HG03280 (cell line): Measurements from ENCODE around the gene TMEM171.

Source experiments
- ATAC-seq: cut with Tn5 transposase; IDR thresholded peaks from one replicate; pipeline ENCODE4 v1.9.1; 2021; ENCODE audit warnings: mild to moderate bottlenecking, moderate library complexity; ENCODE audit not compliant: unreplicated experiment

Gene TMEM171, protein sequence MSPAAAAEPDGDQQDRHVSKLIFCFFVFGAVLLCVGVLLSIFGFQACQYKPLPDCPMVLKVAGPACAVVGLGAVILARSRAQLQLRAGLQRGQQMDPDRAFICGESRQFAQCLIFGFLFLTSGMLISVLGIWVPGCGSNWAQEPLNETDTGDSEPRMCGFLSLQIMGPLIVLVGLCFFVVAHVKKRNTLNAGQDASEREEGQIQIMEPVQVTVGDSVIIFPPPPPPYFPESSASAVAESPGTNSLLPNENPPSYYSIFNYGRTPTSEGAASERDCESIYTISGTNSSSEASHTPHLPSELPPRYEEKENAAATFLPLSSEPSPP

DNA sequence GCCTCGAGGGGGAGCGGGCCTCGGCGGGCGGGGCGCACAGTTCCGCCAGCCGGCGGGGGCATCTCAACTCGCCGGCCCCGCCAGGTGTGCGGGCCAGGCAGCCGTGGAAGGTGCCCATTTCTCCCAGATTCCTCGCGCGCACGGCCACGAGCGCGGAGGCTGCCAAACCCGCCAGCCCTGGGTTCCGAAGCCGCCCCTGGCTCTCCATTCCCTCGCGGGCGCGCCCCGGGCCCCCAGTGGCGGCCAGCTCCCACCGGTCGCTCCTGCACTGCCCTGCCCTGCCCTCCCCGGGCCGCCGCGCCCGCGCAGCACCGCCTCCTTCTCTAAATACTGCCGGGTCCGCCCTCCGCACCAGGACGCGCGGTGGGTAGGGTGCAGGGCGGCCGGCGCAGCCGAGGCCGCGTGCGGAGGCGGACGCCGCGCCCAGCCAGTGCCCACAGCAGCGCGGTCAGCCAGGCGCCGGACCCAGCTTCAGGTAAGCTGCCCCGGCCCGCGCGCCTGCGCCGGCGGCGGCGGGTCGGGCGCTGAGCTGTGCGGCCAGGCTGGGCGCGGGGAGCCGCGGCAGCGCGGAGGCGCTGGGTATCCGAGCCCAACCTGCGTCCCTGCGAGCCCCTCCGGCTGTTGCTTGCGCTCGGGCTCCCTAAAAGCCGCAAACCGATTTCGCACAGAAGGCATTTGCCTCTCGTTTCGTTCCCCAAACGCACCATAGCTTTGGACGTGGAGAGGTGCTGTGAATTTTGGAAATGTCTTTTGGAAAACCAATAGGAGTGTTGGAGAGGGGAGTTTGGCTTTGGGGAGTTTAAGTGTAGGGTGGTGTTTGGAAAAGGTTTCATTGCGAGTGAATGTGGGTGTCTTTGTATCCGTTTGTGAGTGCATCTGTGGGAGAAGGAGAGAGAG is at the start of gene TMEM171:
Gene TMEM171, plus strand, starts transcription at position 354 of the 897 bp plus-strand sequence. CDS start 2,799 bp downstream, outside the sequence.
- no peak for ATAC-seq

DNA sequence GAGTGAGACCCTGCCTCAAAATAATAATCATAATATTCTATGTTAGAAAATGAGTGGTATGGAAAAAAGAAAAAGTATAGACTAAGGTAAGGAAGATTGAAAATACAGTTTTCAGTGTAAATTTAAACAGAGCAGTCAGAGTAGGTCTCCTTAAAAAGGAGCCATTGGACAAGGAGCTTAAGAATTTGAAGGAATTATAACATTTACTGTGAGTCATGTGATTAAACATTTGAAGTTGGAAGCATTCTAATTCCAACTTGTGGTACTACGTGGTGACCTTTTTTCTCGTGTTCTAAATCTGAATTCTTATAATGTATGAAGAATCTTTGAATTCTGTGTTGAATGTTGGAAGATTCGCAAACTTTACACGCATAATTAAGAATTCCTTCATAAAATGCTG is 39.3 kb upstream of the TMEM171 start:
- no peak for ATAC-seq

DNA sequence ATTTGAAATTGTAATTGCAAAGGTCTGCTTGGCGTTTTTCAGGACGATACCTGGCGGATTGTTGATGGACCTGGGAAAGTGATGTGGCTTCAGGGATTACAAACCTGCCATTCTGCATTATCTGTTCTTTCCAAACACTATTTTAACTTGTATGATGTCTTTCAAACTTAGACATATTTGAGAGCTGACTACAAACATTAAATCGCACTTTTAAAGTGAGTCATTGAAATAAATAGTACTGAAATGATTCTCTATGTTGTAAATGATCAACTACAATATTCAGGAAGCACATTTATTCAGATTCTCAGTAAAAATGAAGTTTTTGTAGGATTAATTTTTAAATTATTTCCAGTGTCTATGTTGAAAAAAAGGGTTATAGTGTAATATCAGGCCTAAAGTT is 32.3 kb upstream of the TMEM171 start:
- no peak for ATAC-seq

DNA sequence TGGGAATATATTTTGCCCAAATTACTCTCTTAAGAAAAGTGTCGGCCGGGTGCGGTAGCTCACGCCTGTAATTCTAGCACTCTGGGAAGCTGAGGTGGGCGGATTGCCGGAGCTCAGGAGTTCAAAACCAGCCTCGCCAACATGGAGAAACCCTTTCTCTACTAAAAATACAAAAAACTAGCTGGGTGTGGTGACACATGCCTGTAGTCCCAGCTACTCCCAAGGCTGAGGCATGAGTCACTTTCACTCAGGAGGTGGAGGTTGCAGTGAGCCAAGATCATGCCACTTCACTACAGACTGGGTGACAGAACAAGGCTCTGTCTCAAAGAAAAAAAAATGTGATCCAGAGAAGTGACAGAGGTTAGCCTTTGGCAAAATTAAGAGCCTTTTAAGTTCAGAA is 26.4 kb upstream of the TMEM171 start:
- no peak for ATAC-seq

DNA sequence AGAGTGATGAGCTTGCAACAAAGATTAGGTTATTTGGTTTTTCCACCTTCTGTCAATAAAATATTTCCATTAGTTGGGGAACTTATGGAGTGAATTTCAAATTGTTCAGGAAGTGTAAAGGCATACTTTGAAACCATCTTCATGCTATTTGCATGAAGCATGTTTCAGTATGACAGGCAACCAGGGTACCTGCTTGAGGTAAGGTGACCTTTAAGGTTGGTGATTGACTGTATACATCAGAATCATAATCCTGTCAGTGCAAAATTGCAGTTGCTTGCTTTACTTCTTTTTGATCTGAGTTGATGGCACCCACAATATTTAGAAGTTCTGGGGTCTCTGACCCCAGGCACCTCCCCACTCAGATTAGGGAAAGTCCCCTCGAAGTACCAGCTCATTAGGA is 26.0 kb upstream of the TMEM171 start:
- no peak for ATAC-seq

DNA sequence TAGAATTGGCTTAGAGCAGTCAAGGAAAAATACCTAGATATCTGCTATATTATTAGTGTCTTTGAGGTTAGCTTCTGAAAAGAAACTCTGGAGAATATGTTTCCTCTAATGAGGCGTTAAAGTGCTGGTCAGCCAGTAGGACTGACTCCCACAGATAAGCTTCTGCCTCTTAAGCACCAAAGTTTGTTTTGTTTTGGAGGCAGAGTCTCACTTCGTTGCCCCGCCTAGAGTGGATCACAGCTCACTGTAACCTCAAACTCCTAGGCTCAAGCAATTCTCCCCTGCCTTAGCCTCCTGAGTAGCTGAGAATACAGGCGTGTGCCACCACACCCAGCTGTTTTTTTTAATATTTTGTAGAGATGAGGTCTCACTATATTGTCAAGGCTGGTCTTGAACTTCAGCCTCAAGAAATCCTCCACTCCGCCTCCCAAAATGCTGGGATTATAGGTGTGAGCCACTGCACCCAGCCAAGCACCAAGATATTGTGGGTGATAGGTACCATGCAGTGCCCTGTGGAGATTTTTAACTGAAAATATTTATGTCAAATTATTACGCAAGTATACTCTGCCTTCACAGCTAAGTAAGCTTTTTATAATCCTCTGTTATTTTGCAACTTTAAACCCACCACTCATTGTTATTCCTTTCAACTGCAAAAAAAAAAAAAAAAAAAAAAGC is 24.7 kb upstream of the TMEM171 start:
- ATAC-seq, result no peak

DNA sequence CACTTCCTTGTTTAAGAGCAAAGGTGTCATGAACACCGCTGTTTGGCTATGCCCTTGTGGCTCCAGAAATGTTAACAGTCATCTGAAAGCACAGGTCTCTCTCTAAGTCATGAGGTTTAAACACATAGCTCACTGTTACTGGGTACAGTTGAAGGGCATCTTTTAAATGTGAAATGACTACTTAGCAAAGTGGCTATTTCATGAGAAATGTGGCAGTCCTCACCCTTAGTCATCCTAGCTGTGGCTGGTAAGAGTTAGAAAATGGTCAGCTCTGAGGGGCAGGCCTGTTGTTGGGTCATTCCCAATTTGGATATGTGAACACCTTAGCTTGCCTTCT is 24.2 kb upstream of the TMEM171 start:
- no peak for ATAC-seq

DNA sequence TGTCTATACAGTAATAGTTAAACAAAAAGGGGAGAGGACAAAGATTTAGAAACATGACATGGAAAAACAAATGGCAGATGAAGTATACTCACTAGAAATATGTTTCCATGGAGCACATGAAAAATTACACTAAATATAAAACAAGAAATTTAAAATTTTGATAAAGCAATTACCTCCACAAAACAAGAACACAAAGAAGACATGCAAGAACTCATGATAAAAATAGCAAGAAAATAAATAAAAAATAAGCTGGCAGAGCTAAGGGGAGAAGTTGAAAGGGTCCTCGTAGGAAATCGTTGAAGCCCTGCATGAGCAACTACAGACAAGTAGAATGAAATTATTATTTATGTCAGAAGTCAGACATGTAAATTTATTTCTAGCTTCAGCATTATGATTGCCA is 22.6 kb upstream of the TMEM171 start:
- no peak for ATAC-seq

DNA sequence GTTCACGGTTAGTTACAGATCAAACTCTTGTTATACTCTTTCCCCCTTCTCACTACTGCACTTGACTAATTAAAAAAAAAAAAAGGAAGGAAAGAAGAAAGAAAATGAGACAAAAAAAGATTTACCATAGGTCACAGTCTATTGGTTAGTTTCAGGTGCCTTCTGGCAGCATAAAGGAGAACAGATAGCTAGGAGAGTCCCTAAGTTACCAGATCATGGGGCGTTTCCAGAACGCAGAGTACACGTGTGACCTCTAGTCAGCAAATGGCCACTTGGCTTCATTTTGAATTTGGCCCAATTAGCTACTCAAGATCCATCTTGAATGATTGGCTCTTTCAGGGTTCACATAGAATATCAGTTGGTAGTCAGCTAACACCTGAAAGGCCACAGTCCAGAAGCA is 20.3 kb upstream of the TMEM171 start:
- no peak for ATAC-seq

DNA sequence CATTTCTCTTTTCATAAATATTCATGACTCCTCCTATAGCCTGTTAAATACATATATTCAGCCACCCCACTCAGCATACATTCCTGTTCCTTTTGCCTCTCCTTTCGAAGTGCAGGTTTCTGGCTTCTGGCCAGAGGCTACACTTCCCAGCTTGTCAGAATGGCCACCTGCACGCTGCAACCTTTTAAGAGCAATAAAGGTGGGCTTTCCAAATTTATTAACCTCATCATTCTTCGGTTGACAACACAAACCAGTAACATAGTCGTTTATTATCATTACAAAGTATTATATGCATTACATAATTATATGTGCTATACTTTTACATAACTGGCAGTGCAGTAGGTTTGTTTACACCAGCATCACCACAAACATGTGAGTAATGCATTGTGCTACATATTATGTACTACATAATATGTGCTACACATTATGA is 16.5 kb upstream of the TMEM171 start:
- ATAC-seq, result no peak

DNA sequence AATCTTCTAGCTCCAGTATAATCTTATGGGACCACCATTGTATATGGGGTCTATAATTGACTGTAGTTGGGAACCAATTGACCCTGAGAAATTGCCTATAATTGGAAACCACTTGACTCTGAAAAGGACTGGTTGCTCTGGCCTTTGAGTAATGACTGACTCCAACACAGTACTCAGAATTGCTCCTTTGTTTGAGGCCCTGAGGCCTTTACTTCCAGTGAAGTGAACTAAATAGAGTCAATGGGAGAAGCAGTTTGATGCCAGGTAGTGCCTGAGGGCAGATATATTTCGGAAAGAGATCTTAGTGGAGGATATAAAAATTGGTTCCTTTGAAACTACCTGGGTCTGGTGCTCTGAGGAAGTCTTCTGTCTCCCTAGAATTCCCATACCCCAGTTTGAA is 16.0 kb upstream of the TMEM171 start:
- no peak for ATAC-seq

DNA sequence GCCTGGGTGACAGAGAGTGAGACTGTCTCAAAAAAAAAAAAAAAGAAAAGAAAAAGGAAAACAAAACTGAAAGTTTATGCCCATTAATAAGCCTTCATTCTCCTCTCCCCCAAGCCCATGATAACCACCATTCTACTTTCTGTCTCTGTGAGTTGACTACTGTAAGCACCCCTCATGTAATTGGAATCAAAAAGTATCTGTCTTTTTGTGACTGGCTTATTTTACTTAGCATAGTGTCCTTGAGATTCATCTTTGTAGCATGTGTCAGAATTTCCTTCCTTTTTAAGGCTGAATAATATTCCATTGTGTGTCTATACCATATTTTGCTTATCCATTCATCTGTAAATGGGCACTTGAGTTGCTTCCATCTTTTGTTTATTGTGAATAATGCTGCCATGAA is 14.0 kb upstream of the TMEM171 start:
- ATAC-seq, result no peak

DNA sequence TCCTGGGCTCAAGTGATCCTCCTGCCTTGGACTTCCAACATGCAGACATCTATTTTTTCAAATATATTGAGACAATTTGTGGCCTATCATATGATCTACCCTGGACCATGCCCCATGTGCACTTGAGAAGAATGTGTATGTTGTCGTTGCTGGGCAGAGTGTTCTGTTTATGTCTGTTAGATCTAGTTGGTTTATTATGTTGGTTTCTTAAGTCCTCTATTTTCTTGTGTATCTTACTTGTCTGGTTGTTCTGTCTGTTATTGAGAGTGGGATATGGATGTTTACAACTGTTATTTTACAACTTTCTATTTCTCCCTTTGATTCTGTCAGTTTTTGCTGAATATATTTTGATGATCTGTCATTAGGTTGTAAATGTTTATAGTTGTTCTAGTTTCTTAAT is 10.2 kb upstream of the TMEM171 start:
- ATAC-seq, result no peak

DNA sequence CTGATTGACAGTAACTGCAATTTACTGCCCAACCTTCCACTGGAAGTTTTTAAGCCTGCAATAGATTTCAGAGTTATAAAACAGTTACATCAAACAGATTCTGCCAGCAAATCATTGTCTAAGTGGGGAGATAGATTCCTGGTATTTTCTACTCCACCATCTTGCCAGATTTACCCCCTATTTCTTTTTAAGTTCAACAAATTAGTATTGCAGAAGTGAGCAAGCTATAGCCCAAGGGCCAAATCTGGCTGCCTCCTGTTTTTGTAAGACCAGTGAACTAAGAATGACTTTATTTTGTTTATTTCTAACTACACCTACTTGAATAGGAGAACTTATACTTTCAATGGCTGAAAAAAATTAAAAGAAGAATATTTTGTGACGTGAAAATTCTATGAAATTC is 8.8 kb upstream of the TMEM171 start:
- no peak for ATAC-seq

DNA sequence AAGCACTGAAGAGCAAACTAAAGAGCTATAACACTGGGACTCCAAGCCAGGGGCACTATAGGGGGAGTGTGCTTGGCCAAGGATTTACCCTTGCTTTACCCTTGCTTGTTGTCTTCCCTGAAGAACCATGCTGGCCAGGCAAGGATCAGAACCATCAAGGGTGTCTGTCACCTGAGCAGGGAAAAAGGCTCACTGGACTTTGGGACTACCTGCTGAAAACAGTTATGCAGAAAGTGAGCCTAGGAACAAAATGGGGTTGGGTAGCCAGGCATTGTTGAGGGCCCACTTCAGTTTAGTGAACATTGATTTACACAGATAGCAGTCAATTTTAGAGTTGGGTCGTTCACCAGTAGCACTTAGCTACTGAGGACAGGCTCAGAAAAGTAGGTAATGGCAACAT is 8.0 kb upstream of the TMEM171 start:
- ATAC-seq, result no peak

DNA sequence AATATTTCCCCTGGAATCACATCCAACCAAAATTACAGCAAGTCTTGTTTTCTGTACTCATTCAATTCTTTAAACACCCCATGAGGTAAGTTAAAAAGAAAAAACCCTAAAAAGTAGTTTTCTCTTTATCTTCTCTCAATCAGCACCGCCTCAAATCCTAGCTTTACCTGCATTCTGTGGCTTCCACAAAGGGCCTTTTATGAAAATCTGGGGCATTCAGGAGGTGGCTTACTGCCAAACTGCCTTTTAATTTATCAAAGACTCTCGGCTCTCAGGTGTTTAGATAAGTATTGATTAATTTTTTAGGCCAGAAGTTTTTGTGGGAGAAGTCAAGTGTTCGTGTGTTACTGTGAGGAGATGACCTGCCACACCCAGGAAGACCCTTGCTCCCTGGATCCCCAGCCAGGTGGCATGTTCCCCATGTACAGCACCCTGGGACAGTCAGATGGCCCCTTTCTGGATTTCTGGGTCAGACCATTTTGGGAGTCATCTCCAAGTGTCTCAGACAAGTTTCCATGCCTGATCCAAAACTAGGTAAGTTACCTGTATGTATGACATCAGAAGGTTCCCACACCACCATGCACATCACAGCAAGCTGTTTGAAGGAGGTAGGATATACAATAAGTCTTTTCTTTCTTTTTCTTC is 6.2 kb upstream of the TMEM171 start:
- no peak for ATAC-seq

DNA sequence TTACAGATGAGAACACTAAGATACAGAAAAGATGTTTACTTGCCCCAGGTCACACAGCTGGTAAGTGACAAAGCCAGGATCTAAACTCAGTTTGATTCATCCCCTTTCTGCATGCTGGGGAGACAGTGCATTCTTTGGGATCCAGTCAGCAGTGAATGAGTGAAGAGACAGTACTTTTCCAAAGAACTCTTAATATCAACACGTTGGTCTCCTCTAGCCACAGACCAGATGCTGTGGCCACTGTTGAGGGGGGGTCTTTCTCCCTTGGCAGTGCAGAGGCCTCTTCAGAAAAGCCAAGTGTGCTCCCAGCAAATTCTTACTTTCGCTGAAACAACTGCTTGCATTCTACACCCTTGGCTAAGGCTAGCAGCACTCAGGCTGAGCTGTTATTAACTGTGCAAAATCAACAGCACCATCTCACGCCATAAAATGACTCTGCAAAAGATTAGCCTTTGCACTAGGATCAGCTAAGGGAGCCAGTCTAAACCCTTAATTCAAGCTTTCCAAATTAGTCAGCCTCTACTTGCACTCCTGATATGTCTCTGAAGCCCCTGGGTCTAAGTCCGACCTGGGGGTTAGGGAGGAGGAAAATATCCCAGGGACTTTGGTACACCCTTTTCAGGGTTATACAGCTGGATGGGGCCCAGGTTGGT is 4.8 kb upstream of the TMEM171 start:
- no peak for ATAC-seq

DNA sequence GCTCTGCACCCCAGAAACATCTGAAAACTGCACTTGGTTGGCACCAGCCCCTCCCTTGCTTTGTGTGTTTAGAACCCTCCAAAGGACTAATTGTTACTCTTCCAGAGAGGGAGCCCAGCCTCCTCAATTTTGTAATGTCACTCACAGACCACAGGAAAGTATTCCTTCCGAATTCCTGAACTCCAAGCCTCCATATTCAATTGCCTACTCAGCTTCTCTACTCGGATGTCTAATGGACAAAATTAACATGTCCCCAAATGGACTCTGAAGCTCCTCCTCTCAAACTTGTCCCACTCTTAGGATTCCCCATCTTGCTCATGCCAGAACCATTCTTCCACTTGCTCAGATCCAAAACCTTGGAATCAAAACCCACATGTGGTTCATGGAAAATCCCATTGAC is 3.9 kb upstream of the TMEM171 start:
- ATAC-seq, result no peak

DNA sequence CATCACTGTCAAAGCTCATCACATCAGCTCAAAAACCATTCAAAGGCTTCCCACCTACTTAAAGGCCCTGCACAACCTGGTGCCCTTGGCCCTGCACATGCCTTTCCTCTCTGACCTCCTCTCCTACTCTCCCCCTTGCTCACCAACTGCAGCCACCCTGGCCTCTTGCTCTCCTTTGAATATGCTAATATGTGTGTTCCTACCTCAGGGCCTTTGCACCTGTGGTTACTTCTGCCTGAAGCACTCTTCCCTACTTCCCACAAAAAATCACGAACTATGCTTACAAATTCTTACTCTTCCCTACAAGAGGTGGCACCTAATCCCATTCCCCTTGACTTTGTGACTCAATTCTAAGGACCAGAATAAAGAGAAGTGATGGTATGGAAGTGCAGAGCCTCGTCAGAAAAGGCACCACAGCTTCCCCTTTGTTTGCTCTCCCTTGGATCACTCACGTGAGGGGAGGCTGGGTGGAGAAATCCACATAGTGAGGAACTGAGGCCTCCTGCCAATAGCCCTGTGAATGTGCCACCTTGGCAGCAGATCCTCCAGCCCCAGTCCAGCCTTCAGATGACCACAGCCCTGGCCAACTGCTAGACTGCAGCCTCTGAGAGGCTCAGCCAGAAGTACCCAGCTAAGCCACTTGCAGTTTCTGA is 3.2 kb upstream of the TMEM171 start:
- ATAC-seq, result no peak

DNA sequence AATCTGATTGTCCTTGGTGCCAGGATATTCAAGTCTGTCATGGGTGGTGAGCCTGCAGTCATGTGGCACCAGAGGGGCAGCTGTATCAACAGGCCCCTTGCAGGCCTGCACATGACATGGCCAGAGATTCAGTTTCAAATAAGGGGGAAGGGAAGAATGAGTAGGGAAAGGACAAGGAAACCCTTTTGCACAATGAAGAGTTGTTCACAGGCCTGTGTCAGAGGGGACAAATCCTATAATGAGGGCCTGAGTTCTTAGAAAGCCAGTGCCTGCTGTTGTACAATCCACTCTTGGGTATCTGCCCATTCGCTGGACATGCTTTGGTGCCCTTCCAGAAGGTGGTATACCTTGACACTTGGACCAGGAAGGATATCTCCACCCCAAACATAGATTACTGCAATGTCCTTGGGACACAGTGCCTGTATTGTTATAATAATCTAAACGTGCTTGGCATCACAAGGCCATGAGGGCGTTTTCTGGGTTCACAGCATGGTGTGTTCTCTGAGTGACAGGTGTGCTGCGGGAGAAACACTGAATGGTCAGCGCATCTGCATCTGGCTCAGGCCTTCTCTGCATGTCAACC is 1.9 kb upstream of the TMEM171 start:
- ATAC-seq, result no peak
